ENCODE data around the gene GTF3C4.

The GTF3C4 gene

GRCh38 chr9:132725306-132725705 is 55.0 kb downstream of the GTF3C4 start:
- Mint-ChIP-seq H3K36me3 (no peaks in the 10 kb centered on the region), H3K4me3 (no peak overlapping the region)
- CTCF ChIA-PET, result no interaction called here

DNA sequence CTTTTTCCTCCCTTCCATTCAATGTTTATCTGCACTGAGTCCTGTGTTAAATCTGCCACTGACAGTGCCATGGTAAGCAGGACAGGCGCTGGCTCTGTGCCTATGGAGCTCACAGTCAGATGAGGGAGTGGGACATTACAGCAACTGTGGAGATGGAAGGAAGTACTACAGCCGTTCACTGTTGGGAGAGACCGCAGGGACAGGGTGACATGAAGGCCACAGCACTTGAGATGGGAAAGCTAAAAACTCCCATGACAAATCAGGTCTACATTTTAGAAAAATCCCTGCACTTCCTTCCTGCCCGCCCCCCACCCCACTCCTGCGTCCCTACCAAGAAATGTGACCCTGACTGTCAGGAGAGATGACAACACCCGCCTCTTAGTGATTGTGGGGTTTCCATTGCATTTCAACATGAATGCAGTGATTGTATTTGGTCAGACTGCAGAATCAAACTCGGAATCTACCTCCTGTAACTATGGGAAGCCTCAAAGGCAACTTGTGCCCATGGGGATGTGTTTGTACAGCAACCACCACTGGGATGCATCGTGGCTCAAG is 56.4 kb downstream of the GTF3C4 start:
- DNase-seq, result no peak
- Mint-ChIP-seq H3K27me3 (peaks cover 35% of the 10 kb centered on the region), H3K36me3 (no peaks in the 10 kb centered on the region), H3K4me3 (no peak overlapping the region), H3K9me3 (no peaks in the 10 kb centered on the region), H3K27ac (no peak overlapping the region), H3K4me1 (no peaks in the 10 kb centered on the region)
- CTCF ChIA-PET, result no interaction called here

More at GRCh38 chr9:132725306-132725705, 55.0 kb downstream of the GTF3C4 start:
- H3K27me3 Mint-ChIP-seq, result peaks cover 21% of the 10 kb centered on the region
- H3K9me3 Mint-ChIP-seq, result no peaks in the 10 kb centered on the region
- H3K4me1 Mint-ChIP-seq, result no peaks in the 10 kb centered on the region
- H3K27ac Mint-ChIP-seq, result no peak overlapping the region
- DNase-seq, result no peak

DNA sequence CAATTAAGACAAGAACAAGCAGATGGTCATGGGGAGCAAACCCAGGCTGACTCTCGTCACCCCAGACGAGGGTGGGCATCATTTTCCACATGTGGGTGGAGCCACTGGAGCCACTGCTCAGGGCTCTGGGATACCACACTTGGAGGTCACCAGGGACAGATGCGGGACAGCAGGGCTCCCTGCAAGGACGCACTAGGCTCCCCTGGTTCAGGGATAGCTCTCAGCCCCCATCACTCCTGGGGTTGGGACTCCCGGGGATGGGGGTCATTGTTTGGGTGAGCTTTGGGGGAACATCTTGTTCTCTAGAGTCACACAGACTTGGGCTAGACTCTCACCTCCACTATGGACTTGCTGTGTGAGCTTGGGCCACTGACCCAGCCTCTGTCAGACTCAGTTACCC is 57.8 kb downstream of the GTF3C4 start:
- H3K36me3 Mint-ChIP-seq, result no peaks in the 10 kb centered on the region
- DNase-seq, result no peak
- H3K4me1 Mint-ChIP-seq, result no peaks in the 10 kb centered on the region
- no peak overlapping the region for H3K4me3 Mint-ChIP-seq
- peaks cover 41% of the 10 kb centered on the region for H3K27me3 Mint-ChIP-seq
- CTCF ChIA-PET, result no interaction called here
- H3K27ac Mint-ChIP-seq, result no peak overlapping the region
- H3K9me3 Mint-ChIP-seq, result no peaks in the 10 kb centered on the region

DNA sequence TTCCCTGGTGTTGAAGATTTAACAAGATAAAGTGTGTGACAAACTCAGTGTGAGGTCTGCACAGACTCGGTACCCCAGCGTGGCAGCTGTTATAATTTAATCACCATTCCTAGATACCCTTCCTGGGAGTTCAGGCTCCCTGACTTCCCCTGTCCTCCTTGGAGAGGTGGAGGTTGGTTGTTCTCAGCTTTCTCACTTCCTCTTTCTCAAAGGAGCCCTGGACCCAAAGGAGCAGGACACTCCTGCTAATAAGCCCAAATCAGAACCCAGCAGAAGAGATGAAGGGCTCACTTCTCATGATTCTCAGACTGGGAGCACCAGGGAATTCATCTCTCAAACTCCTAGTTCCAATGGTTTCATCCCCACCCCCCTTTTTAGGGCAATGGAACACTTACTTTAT is 58.2 kb downstream of the GTF3C4 start:
- Mint-ChIP-seq H3K36me3 (no peaks in the 10 kb centered on the region), H3K27me3 (peaks cover 41% of the 10 kb centered on the region), H3K4me1 (no peaks in the 10 kb centered on the region), H3K27ac (no peak overlapping the region), H3K9me3 (no peaks in the 10 kb centered on the region), H3K4me3 (no peak overlapping the region)
- DNase-seq, result no peak
- CTCF ChIA-PET, result no interaction called here

DNA sequence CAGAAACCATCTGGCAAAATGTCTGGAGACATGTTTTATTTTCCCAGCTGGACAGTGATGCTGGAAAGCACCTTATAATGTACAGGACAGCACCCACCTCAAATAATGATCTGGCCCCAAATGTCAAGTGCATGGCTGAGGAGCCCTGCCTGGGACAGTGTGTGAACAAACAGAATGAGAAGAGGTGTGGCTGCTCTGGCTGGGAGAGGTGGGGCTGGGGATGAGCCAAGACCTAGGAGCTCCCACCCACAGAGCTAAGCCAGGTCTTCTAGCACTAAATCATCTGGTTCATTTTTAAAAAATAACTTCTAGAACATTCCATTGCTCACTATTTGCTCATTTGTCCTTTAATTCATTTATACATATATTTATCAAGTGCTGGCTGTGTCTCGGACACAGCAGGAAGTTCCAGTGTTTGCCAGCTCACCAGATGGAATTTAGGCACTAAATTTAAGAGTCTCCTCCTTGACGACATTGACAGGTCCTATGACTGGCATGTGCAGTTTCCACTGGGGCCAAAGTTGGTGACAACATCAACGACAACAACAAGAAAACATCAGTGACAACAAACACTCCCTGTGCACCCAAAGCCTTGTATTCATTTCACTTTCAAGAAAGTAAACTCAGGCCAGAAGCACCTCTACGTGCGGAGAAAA is 59.1 kb downstream of the GTF3C4 start:
- H3K27me3 Mint-ChIP-seq, result peaks cover 41% of the 10 kb centered on the region
- no peaks in the 10 kb centered on the region for H3K36me3 Mint-ChIP-seq
- CTCF ChIA-PET, result no interaction called here

DNA sequence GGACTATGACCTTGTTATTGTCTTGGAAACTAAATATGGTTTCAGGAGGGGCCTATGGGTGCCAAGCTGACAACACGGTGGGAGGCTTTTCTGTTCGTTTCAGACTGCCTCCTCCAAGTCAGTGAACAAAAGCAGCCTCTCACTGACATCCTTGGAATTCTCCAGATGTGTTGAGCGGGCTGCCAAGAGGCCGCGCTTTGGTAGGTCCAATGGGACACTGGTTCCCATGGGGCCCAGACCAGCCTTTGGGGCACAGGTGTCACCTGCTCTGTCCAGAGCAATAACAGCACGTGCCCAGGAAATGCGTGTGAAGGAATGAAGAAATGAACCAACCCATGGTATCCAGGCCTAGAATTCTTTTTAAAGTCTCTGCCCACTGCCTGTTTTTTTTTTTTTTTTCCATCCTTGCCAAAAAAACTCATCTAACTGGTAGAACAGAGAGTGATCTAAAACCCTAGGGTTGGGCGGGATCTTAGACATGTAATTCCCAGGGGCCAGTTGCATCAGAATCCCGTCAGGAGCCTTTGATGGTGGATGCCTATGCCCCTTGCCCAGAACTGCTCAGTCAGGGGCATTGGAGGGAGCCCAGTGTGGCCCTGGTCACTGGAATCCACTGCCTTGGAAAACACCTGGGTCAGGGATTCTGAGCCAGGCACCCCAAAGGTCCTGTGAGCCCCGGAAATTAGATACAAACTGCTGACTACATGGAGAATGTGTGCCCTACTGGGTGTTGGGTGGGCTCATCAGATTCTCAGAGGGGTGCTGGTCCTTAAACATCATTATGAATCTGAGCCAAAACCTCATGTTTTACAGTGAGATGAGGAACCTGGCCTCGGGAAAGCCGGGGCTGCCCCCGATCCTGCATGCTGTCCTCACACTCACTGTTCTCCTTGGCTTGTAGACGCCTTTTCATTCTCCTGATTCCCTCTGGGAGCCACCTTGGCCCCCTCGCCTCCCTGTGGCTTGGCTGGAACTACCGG is 60.1 kb downstream of the GTF3C4 start:
- no peak for DNase-seq
- no peaks in the 10 kb centered on the region for H3K9me3 Mint-ChIP-seq
- no peaks in the 10 kb centered on the region for H3K36me3 Mint-ChIP-seq
- H3K4me3 Mint-ChIP-seq, result no peak overlapping the region
- H3K4me1 Mint-ChIP-seq, result no peaks in the 10 kb centered on the region
- H3K27ac Mint-ChIP-seq, result no peak overlapping the region
- CTCF ChIA-PET, result no interaction called here
- H3K27me3 Mint-ChIP-seq, result peaks cover 41% of the 10 kb centered on the region

More for the DNA sequence above, 59.1 kb downstream of the GTF3C4 start:
- H3K27ac Mint-ChIP-seq, result no peak overlapping the region
- DNase-seq, result no peak
- H3K9me3 Mint-ChIP-seq, result no peaks in the 10 kb centered on the region
- H3K4me1 Mint-ChIP-seq, result no peaks in the 10 kb centered on the region
- no peak overlapping the region for H3K4me3 Mint-ChIP-seq

GRCh38 chr9:132731230-132731629 is 61.0 kb downstream of the GTF3C4 start:
- Mint-ChIP-seq H3K4me3 (no peak overlapping the region), H3K9me3 (no peaks in the 10 kb centered on the region), H3K4me1 (no peaks in the 10 kb centered on the region), H3K36me3 (no peaks in the 10 kb centered on the region), H3K27ac (no peak overlapping the region), H3K27me3 (peaks cover 41% of the 10 kb centered on the region)
- DNase-seq, result no peak
- CTCF ChIA-PET, result no interaction called here

DNA sequence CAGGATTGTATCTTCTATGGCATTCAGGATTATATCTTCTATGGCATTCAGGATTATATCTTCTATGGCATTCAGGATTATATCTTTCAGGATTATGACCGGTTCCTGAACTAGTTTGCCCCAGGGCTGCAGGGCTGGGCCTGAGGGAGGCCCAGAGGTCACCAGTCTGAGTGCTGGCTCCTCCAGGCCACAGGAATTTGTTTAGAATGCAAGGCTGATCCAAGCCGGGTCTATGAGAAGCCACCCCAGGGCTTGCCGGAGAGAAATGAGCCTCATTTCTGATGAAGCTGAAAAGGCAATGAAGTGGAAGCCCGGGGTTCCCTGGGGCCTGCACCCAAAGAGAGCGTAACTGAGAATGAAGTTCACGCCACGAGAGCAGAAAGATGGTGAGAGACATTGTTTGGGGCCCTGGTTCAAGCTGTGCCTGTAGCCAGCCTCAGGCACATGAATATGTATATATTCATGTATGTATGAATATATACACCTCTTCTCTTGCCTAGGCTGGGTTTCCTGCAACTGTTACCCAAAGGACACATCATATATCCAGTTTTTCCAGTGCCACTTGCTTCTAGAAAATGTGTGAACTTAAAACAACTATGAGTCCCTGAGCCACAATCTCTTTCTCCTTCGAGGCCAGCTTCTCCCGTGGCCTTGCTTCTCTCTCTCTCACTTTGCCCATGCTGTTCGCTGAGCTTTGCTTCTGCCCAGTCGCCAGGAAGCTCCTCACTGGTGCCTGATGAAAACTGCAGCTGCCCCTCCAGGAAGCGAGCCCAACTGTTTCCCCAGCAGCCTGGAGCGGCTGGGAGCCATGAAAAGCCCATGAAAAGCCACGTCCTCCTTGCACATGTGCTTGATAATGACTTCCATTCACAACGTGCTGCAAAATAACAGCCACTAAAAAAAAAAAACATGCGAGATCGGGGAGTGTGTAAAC is 62.3 kb downstream of the GTF3C4 start:
- H3K9me3 Mint-ChIP-seq, result no peaks in the 10 kb centered on the region
- no peak overlapping the region for H3K4me3 Mint-ChIP-seq
- CTCF ChIA-PET, result no interaction called here
- no peaks in the 10 kb centered on the region for H3K4me1 Mint-ChIP-seq
- H3K27me3 Mint-ChIP-seq, result peaks cover 36% of the 10 kb centered on the region
- no peak overlapping the region for H3K27ac Mint-ChIP-seq
- DNase-seq, result no peak
- no peaks in the 10 kb centered on the region for H3K36me3 Mint-ChIP-seq

DNA sequence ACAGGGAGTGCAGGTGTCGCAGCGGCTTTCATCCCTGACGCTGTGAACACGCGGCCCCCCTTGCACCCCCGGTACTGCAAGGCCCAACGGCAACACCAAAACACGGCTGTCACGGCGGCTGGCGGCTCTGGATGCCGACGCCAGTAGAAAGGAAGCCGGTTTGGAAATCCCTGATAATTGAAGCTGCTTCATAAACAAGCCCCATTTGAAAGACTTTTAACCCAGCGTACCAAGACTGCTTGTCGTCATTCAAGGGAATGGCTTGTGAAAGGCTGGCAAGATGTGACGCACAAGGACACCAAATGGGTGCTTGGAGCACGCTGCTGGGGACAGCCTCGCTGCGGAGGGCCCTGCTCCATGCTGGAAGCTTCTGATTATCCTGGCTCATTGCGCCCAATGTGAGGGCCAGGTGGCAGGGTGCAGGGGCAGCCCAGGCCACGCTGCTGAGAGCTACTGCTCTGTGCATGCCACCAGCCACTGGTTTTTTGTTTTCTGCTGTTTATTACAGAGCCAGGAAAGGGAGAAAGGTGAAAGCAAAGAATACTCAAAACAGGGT is 63.1 kb downstream of the GTF3C4 start:
- Mint-ChIP-seq H3K4me1 (no peaks in the 10 kb centered on the region), H3K27ac (no peak overlapping the region), H3K27me3 (peaks cover 37% of the 10 kb centered on the region), H3K9me3 (no peaks in the 10 kb centered on the region), H3K4me3 (no peak overlapping the region), H3K36me3 (no peaks in the 10 kb centered on the region)
- CTCF ChIA-PET, result no interaction called here
- no peak for DNase-seq

- no peaks in the 10 kb centered on the region for H3K4me1 Mint-ChIP-seq
- no peak for DNase-seq
- CTCF ChIA-PET, result interaction anchor here (1.6 kb wide), 1 partner anchor 30 kb away, joined by 5 read pairs; no protein-coding TSS in a partner anchor
- no peaks in the 10 kb centered on the region for H3K36me3 Mint-ChIP-seq
- no peaks in the 10 kb centered on the region for H3K9me3 Mint-ChIP-seq
- no peak overlapping the region for H3K4me3 Mint-ChIP-seq
- no peak overlapping the region for H3K27ac Mint-ChIP-seq
- H3K27me3 Mint-ChIP-seq, result peaks cover 36% of the 10 kb centered on the region
These were observed 69.5 kb downstream of the GTF3C4 start for GRCh38 chr9:132739710-132740310.

DNA sequence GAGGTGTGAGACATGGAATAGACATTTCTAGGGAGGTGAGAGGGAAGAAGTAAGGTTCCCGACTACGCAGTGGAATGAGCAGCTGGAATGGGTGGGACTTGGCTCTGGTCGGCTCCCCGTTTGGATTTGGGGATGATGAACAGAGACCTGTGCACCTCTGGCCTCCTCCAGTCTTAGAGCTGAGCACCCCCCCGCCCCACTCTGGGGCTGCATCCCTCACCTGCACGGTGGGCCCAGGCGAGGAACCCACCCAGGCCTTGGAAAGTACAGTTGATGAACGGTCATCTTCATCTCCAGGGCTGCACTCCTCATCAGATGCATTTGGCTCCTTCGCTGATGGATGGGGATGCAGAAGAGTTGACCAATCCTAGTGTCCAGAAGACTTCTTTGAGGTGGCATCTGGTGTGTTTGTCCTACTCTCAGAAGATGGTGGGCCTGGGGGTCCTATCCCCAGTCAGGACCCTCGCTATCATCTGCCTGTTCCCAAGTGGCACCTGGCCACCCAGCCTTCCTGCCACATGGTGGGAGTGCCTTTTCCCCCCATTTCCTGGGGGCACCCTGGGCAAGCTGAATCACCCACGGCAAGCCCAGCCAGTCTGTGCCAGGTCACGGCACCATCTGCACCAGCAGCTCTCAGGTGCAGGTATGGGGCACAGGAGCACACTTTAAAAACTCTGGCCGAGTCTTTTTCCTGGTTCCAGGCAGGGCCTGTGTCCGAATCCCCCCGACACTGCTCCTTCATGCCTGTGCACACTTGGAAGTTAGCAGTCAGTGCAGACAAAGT is 70.5 kb downstream of the GTF3C4 start:
- Mint-ChIP-seq H3K9me3 (no peaks in the 10 kb centered on the region), H3K27ac (no peak overlapping the region), H3K36me3 (no peaks in the 10 kb centered on the region), H3K4me3 (no peak overlapping the region), H3K4me1 (no peaks in the 10 kb centered on the region), H3K27me3 (peaks cover 45% of the 10 kb centered on the region)
- CTCF ChIA-PET, result no interaction called here
- no peak for DNase-seq

DNA sequence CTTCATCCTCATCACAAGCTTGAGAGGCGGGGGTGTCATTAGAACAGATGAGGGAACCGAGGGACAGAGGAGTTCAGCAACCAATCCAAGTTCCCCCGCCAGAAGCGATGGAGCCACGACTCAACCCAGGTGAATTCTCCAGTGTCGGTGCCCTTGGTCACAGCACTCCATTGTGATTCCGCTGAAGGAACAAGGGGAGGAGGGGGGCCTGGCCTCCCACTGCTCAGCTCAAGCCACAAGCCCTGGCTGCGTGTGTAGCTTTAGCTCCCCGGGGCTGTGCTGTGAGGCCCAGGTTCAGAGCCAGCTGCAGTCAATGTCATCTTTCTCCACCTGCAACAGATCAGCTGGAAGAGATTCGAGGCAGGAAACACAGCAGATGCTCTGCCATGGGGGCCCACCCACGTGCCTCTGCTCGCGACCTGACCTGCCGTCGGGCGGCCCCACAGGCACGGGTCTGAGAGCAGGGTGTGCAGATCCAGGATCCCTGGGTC is 72.6 kb downstream of the GTF3C4 start:
- Mint-ChIP-seq H3K9me3 (no peaks in the 10 kb centered on the region), H3K4me1 (no peaks in the 10 kb centered on the region), H3K4me3 (no peak overlapping the region), H3K27me3 (peaks cover 54% of the 10 kb centered on the region), H3K27ac (no peak overlapping the region), H3K36me3 (no peaks in the 10 kb centered on the region)
- DNase-seq, result no peak
- CTCF ChIA-PET, result no interaction called here

Data from activated naive CD4-positive, alpha-beta T cell treated with anti-CD3 and anti-CD28 coated beads, Interleukin-2, amount 10 ng/mL, durations not matched to agents 7 days and 5 days (primary cell).